SJSA1 (cell line): ENCODE data around the gene ADGRD1. TPM values are rescaled to one million over a fixed set of nuclear protein-coding genes. Genes with fewer than 3 reads are reported as not detected.
"Not testable (repeated sequence)": the region's sequence is repeated elsewhere in the genome, so short reads cannot be mapped to it uniquely, and the experiment has no call there.

Experiments
- DNase-seq, 2 experiments: peaks; one replicate each; pipeline ENCODE4 v3.0.0-alpha.2; 2015 to 2020; ENCODE audit warnings: low spot score in 2 of 2, low read depth in 1 of 2
- H3K27ac ChIP-seq: fragments of 250-450 bp; sonication (Bioruptor Pico); 2 replicates; pipeline ENCODE4 v1.5.1; 2020; ENCODE audit warnings: mild to moderate bottlenecking, moderate library complexity
- H3K27me3 ChIP-seq: fragments of 250-450 bp; sonication (Bioruptor Pico); replicated peaks from 2 replicates; pipeline ENCODE4 v1.5.1; 2020; ENCODE audit warnings: mild to moderate bottlenecking, moderate library complexity
- H3K36me3 ChIP-seq: fragments of 250-450 bp; sonication (Bioruptor Pico); 2 replicates; pipeline ENCODE4 v1.5.1; 2020; ENCODE audit warnings: mild to moderate bottlenecking
- H3K4me1 ChIP-seq: fragments of 250-450 bp; sonication (Bioruptor Pico); replicated peaks from 2 replicates; pipeline ENCODE4 v1.6.1; 2021; ENCODE audit warnings: mild to moderate bottlenecking
- H3K4me3 ChIP-seq: fragments of 250-450 bp; sonication (Bioruptor Pico); 2 replicates; pipeline ENCODE4 v1.5.1; 2020; ENCODE audit warnings: mild to moderate bottlenecking
- H3K9me3 ChIP-seq: fragments of 250-450 bp; sonication (Bioruptor Pico); replicated peaks from 2 replicates; pipeline ENCODE4 v1.5.1; 2020; ENCODE audit warnings: mild to moderate bottlenecking
- total RNA-seq: library from RNA; depleted of rRNA; stranded (reverse); fragments of >200 nt; shearing (Covaris generic); gene quantifications from 2 replicates; pipeline ENCODE4 v1.2.3, GENCODE V29; 2014

ADGRD1 gene
- total RNA-seq, 1 experiment from 2014 or later: 1.0 TPM

DNA sequence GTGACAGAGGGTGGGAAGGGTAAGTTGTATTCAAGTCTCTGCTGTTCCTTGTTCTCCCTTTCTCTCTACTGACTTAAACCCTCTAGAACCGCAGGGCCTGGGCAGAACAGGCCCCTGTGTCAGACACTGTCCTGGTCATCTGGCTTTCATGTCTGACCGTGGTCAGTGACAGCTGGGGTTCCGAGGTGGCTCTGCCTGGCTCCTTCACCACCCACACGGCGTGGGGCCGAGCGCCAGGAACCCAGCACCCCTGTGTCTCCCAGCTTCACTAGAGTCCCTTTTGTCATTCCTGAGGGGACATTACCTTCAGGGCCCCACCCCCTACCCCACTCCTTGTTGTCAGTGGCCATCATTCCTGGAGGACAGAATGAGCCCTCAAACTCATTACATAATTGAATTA, 168.9 kb downstream of the ADGRD1 start:
- H3K4me3 ChIP-seq: no peak overlapping the region
- no peaks in the 10 kb centered on the region for H3K27me3 ChIP-seq
- no peaks in the 10 kb centered on the region for H3K36me3 ChIP-seq
- no peak for DNase-seq
- H3K4me1 ChIP-seq: no peaks in the 10 kb centered on the region
- no peaks in the 10 kb centered on the region for H3K9me3 ChIP-seq
- H3K27ac ChIP-seq: no peak overlapping the region

DNA sequence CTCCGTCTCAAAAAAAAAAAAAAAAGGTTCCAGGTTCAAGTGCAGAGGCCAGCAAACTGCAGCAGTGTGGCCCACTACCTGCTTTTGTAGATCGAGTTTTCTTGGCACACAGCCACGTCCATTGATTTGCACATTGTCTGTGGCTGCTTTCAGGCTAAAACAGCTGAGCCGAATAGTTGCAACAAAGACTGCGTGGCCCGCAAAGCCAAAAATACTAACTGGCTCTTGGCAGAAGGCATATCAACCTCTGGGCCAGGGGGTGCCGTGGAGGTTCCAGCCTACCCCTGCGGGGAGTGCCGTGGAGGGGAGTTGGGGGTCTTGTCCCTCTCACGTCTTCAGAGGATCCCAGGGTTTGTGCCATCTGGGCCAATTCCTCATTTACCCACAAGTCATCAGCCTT, 170.1 kb downstream of the ADGRD1 start:
- Histone ChIP-seq H3K27ac (no peak overlapping the region), H3K36me3 (no peaks in the 10 kb centered on the region), H3K9me3 (no peaks in the 10 kb centered on the region), H3K27me3 (no peaks in the 10 kb centered on the region), H3K4me3 (no peak overlapping the region), H3K4me1 (no peaks in the 10 kb centered on the region)
- DNase-seq: peak in 1 of 2 experiments; percentile 32

GRCh38 chr12:131124487-131125280, 171.0 kb downstream of the ADGRD1 start:
- H3K4me3 ChIP-seq: no peak overlapping the region
- DNase-seq: no peak
- H3K27ac ChIP-seq: no peak overlapping the region
- H3K4me1 ChIP-seq: peaks cover 4% of the 10 kb centered on the region
- H3K36me3 ChIP-seq: no peaks in the 10 kb centered on the region
- H3K27me3 ChIP-seq: no peaks in the 10 kb centered on the region
- no peaks in the 10 kb centered on the region for H3K9me3 ChIP-seq

GRCh38 chr12:131126662-131127173, 173.0 kb downstream of the ADGRD1 start:
- Histone ChIP-seq H3K4me3 (no peak overlapping the region), H3K4me1 (peaks cover 13% of the 10 kb centered on the region), H3K27ac (no peak overlapping the region)

DNA sequence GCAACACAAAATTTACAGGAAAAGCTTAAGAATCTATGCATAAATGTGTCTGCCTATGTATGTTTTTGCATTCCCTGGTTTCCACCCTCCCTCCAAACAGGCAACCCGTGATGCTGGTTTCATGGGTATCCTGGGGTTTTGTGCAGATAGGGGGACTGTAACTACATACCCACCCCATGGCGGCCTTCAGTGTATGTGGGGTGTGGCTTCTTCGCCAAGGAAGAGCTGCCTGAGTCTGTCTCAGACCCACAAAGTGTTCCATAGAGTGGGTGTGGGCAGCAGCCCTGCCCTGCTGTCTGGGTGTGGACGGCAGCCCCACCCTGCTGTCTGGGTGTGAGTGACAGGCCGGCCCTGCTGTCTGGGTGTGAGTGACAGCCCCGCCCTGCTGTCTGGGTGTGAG, 174.8 kb downstream of the ADGRD1 start:
- H3K4me1 ChIP-seq: peaks cover 18% of the 10 kb centered on the region
- H3K27me3 ChIP-seq: no peaks in the 10 kb centered on the region
- no peak overlapping the region for H3K4me3 ChIP-seq
- peak in 1 of 2 experiments; percentile 26 for DNase-seq
- no peaks in the 10 kb centered on the region for H3K36me3 ChIP-seq
- H3K27ac ChIP-seq: no peak overlapping the region
- H3K9me3 ChIP-seq: no peaks in the 10 kb centered on the region

More at GRCh38 chr12:131126662-131127173, 173.0 kb downstream of the ADGRD1 start:
- DNase-seq: peak in 1 of 2 experiments; percentile 28
- no peaks in the 10 kb centered on the region for H3K27me3 ChIP-seq
- no peaks in the 10 kb centered on the region for H3K36me3 ChIP-seq
- no peaks in the 10 kb centered on the region for H3K9me3 ChIP-seq

DNA sequence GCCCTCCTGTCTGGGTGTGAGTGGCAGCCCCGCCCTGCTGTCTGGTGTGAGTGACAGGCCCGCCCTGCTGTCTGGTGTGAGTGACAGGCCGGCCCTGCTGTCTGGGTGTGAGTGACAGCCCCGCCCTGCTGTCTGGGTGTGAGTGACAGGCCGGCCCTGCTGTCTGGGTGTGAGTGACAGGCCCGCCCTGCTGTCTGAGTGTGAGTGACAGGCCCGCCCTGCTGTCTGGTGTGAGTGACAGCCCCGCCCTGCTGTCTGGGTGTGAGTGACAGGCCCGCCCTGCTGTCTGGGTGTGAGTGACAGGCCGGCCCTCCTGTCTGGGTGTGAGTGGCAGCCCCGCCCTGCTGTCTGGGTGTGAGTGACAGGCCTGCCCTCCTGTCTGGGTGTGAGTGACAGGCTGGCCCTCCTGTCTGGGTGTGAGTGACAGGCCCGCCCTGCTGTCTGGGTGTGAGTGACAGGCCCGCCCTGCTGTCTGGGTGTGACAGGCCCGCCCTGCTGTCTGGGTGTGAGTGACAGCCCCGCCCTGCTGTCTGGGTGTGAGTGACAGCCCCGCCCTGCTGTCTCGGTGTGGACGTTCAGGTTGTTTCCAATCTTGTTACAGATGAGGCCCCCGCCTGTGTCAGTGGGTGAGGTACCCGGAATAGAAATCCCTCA, 175.4 kb downstream of the ADGRD1 start:
- H3K27ac ChIP-seq, H3K9me3 ChIP-seq, H3K27me3 ChIP-seq, H3K4me3 ChIP-seq, H3K36me3 ChIP-seq, DNase-seq: not testable (repeated sequence)
- H3K4me1 ChIP-seq: peaks cover 18% of the 10 kb centered on the region

DNA sequence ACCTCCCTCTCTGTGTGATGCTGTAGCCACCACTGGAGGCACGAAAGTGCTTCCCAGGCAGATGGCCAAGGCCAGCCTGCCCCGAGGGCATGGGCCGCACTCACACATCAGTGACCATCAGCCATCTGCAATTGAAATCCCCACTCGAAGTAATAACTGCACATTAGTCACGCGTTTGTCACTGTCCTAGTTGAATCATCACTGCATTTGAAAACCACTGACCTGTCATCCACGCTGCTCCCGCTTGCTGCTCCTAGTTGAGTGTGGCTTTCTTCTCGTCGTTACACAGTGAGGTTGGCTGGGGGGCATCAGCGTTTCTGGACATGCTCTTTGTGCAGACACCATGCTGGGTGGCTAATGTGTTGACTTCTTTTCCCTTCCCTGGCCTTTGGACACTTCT, 176.1 kb downstream of the ADGRD1 start:
- no peaks in the 10 kb centered on the region for H3K36me3 ChIP-seq
- no peaks in the 10 kb centered on the region for H3K9me3 ChIP-seq
- DNase-seq: peak; percentile 74 to 77
- H3K27ac ChIP-seq: no peak overlapping the region
- H3K4me1 ChIP-seq: peaks cover 18% of the 10 kb centered on the region
- H3K4me3 ChIP-seq: no peak overlapping the region
- no peaks in the 10 kb centered on the region for H3K27me3 ChIP-seq

- H3K27ac ChIP-seq: no peak overlapping the region
- DNase-seq: peak in 1 of 2 experiments; percentile 25
- H3K4me1 ChIP-seq: peaks cover 18% of the 10 kb centered on the region
- H3K4me3 ChIP-seq: no peak overlapping the region
- H3K36me3 ChIP-seq: no peaks in the 10 kb centered on the region
- no peaks in the 10 kb centered on the region for H3K27me3 ChIP-seq
- H3K9me3 ChIP-seq: no peaks in the 10 kb centered on the region
Measured at GRCh38 chr12:131130311-131130911, 176.7 kb downstream of the ADGRD1 start.

GRCh38 chr12:131131077-131131807, 177.5 kb downstream of the ADGRD1 start:
- Histone ChIP-seq H3K27ac (no peak overlapping the region), H3K36me3 (no peaks in the 10 kb centered on the region), H3K4me3 (no peak overlapping the region), H3K4me1 (peaks cover 18% of the 10 kb centered on the region), H3K27me3 (no peaks in the 10 kb centered on the region), H3K9me3 (no peaks in the 10 kb centered on the region)
- DNase-seq: peak in 1 of 2 experiments; percentile 33

- no peaks in the 10 kb centered on the region for H3K9me3 ChIP-seq
- H3K36me3 ChIP-seq: no peaks in the 10 kb centered on the region
- H3K4me3 ChIP-seq: no peak overlapping the region
- peaks cover 18% of the 10 kb centered on the region for H3K4me1 ChIP-seq
- H3K27me3 ChIP-seq: no peaks in the 10 kb centered on the region
- no peak overlapping the region for H3K27ac ChIP-seq
- DNase-seq: peak in 1 of 2 experiments; percentile 28
Measured at GRCh38 chr12:131131808-131132117, 178.1 kb downstream of the ADGRD1 start.

DNA sequence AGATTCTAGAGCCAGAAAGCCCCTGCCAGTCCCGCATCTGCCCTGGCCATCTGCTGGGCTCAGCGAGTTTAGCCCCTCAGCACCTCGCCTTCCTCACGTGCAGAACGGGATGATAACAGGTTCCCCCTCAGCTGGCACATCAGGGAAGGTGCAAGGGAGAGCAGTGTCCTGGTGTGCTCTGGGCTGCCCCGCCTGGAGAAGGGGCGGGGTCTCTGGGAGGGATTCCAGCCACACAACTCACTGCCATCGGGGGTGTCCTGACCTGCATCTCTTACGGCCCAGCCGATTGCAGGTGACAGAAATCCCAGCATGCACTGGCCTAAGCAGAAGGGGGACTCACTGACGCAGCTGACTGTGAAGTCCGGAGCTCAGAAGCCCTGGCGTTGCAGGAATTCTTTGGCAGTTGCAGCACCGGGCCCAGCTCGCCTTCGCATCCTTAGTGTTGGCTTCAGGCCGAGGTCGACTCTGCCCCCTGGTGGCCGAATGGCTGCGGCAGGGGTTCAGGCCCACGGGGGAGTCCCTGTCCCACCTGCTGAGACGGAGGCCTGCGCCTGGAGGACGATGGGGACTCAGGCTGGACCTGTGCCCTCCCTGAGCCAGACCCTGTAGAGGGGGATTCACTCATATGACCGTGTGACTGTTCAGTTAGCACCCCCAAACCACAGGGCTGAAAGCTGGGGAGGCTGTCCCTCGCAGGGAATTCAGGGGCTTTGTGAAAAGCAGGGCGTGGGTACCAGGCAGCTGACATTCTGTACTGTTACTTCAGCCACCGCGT, 178.6 kb downstream of the ADGRD1 start:
- Histone ChIP-seq H3K4me1 (peaks cover 18% of the 10 kb centered on the region), H3K27me3 (no peaks in the 10 kb centered on the region), H3K9me3 (no peaks in the 10 kb centered on the region), H3K4me3 (no peak overlapping the region), H3K27ac (no peak overlapping the region), H3K36me3 (no peaks in the 10 kb centered on the region)
- DNase-seq: peak; percentile 68 to 86

- DNase-seq: peak in 1 of 2 experiments; percentile 28
- Histone ChIP-seq H3K27me3 (no peaks in the 10 kb centered on the region), H3K9me3 (no peaks in the 10 kb centered on the region), H3K36me3 (no peaks in the 10 kb centered on the region), H3K27ac (no peak overlapping the region), H3K4me1 (peaks cover 18% of the 10 kb centered on the region), H3K4me3 (no peak overlapping the region)
Measured at GRCh38 chr12:131133015-131133905, 179.6 kb downstream of the ADGRD1 start.
